ENCODE results near the gene PANK2.

The PANK2 gene

GRCh38 chr20:3865152-3865886, 23.9 kb upstream of the PANK2 start:
- no peak overlapping the region for H3K4me3 ChIP-seq (ENCODE audit: low read depth in 1 of 2, low read length in 2 of 2)
- no peak overlapping the region for H3K27ac ChIP-seq (ENCODE audit: low read length)
- no peak for TF ChIP-seq CTCF (IDR thresholded peaks at IDR 0.05; ENCODE audit: borderline replicate concordance, extremely low read depth, low read length, poor library complexity, severe bottlenecking)
- no peak for TF ChIP-seq EZH2 (IDR thresholded peaks at IDR 0.05; ENCODE audit: borderline replicate concordance, low read depth, low read length, severe bottlenecking)
- no peaks in the 10 kb centered on the region for H3K9me3 ChIP-seq (ENCODE audit: insufficient read depth, low read length, severe bottlenecking)
- H4K20me1 ChIP-seq (ENCODE audit: insufficient read depth, low read length) = peaks cover 16% of the 10 kb centered on the region
- H2AFZ ChIP-seq (ENCODE audit: low read depth, low read length) = no peak overlapping the region
- ATAC-seq (ENCODE audit: insufficient read depth, low read depth) (no peak), DNase-seq (no peak)
- H3K79me2 ChIP-seq (ENCODE audit: insufficient read depth, low read length) = no peaks in the 10 kb centered on the region
- no peak overlapping the region for H3K4me2 ChIP-seq (ENCODE audit: insufficient read depth, low read length)
- H3K4me1 ChIP-seq (ENCODE audit: insufficient read depth, low read length) = no peaks in the 10 kb centered on the region
- H3K36me3 ChIP-seq (ENCODE audit: insufficient read depth, low read length) = peaks cover 86% of the 10 kb centered on the region
- H3K9ac ChIP-seq (ENCODE audit: low read depth, low read length) = no peak overlapping the region
- H3K27me3 ChIP-seq (ENCODE audit: insufficient read depth, low read length, poor library complexity) = no peaks in the 10 kb centered on the region

GRCh38 chr20:3865887-3866407, 23.2 kb upstream of the PANK2 start:
- Histone ChIP-seq H3K4me1 (ENCODE audit: insufficient read depth, low read length) (no peaks in the 10 kb centered on the region), H3K9me3 (ENCODE audit: insufficient read depth, low read length, severe bottlenecking) (no peaks in the 10 kb centered on the region), H3K27me3 (ENCODE audit: insufficient read depth, low read length, poor library complexity) (no peaks in the 10 kb centered on the region), H3K4me3 (ENCODE audit: low read depth in 1 of 2, low read length in 2 of 2) (no peak overlapping the region), H3K4me2 (ENCODE audit: insufficient read depth, low read length) (no peak overlapping the region), H3K27ac (ENCODE audit: low read length) (no peak overlapping the region), H3K36me3 (ENCODE audit: insufficient read depth, low read length) (peaks cover 81% of the 10 kb centered on the region), H3K79me2 (ENCODE audit: insufficient read depth, low read length) (no peaks in the 10 kb centered on the region), H4K20me1 (ENCODE audit: insufficient read depth, low read length) (peaks cover 16% of the 10 kb centered on the region), H3K9ac (ENCODE audit: low read depth, low read length) (no peak overlapping the region), H2AFZ (ENCODE audit: low read depth, low read length) (no peak overlapping the region)
- DNase-seq (no peak), ATAC-seq (ENCODE audit: insufficient read depth, low read depth) (no peak)
- no peak for TF ChIP-seq CTCF (IDR thresholded peaks at IDR 0.05; ENCODE audit: borderline replicate concordance, extremely low read depth, low read length, poor library complexity, severe bottlenecking)
- TF ChIP-seq EZH2 (IDR thresholded peaks at IDR 0.05; ENCODE audit: borderline replicate concordance, low read depth, low read length, severe bottlenecking) = no peak

GRCh38 chr20:3866464-3866863, 22.7 kb upstream of the PANK2 start:
- no peak overlapping the region for H3K27ac ChIP-seq (ENCODE audit: low read length)
- DNase-seq = no peak
- peaks cover 16% of the 10 kb centered on the region for H4K20me1 ChIP-seq (ENCODE audit: insufficient read depth, low read length)
- H3K79me2 ChIP-seq (ENCODE audit: insufficient read depth, low read length) = no peaks in the 10 kb centered on the region
- TF ChIP-seq EZH2 (IDR thresholded peaks at IDR 0.05; ENCODE audit: borderline replicate concordance, low read depth, low read length, severe bottlenecking) = no peak
- TF ChIP-seq CTCF (IDR thresholded peaks at IDR 0.05; ENCODE audit: borderline replicate concordance, extremely low read depth, low read length, poor library complexity, severe bottlenecking) = no peak
- no peak overlapping the region for H3K9ac ChIP-seq (ENCODE audit: low read depth, low read length)
- no peak overlapping the region for H2AFZ ChIP-seq (ENCODE audit: low read depth, low read length)
- H3K4me1 ChIP-seq (ENCODE audit: insufficient read depth, low read length) = no peaks in the 10 kb centered on the region
- H3K27me3 ChIP-seq (ENCODE audit: insufficient read depth, low read length, poor library complexity) = no peaks in the 10 kb centered on the region
- no peaks in the 10 kb centered on the region for H3K9me3 ChIP-seq (ENCODE audit: insufficient read depth, low read length, severe bottlenecking)
- H3K4me2 ChIP-seq (ENCODE audit: insufficient read depth, low read length) = no peak overlapping the region
- ATAC-seq (ENCODE audit: insufficient read depth, low read depth) = no peak
- H3K36me3 ChIP-seq (ENCODE audit: insufficient read depth, low read length) = peaks cover 78% of the 10 kb centered on the region
- no peak overlapping the region for H3K4me3 ChIP-seq (ENCODE audit: low read depth in 1 of 2, low read length in 2 of 2)
